Tibial nerve (tissue), 3 donors: Measurements from ENCODE around the gene FBN1.

Source experiments
- EP300 ChIP-seq, 2 donors: sonication (generic); formaldehyde crosslinking; IDR thresholded peaks; one replicate each; pipeline ENCODE4 v1.6.1; 2017; ENCODE audit warnings: antibody characterized with exemption in 2 of 2, mild to moderate bottlenecking in 1 of 2
- POLR2A ChIP-seq, 2 donors: fragments of 450-650 bp; IDR thresholded peaks; one replicate each; pipeline ENCODE4 v1.6.1; 2017; ENCODE audit warnings: antibody characterized with exemption in 2 of 2, mild to moderate bottlenecking in 2 of 2, moderate library complexity in 2 of 2

DNA sequence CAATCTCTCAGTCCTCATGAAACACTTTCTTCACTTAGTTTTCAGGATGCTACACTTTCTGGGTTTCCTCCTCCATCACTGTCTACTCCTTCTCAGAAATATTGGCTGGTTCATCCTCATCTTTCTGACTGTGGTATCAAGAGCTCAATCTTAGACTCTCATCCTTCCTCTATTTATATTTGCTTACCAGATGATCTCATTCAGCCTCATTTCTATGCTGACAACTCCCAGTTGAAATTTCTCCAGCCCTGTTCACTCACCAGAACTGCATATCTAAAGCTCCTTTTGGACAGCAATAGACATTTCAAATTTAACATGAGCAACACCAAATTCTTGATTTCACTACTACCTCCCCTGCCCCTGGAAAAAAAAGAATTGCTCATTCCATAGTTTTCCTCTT lies 48.0 kb upstream of the FBN1 start:
- no peak for TF ChIP-seq EP300 (IDR thresholded peaks at IDR 0.05)
- TF ChIP-seq POLR2A (IDR thresholded peaks at IDR 0.05): no peak
